HepG2 (cell line): ENCODE results near the gene SEMA3B. TPM values are rescaled to one million over a fixed set of nuclear protein-coding genes. Genes with fewer than 3 reads are reported as not detected.

Experiments used
- BCL6 ChIP-seq: IDR thresholded peaks from 2 replicates; pipeline ENCODE4 v1.6.1; 2016; ENCODE audit warnings: missing genetic modification reagents, missing compliant biosample characterization
- CSRNP1 ChIP-seq: sonication (generic); formaldehyde crosslinking; IDR thresholded peaks from 2 replicates; pipeline ENCODE4 v1.8.1; 2023; ENCODE audit warnings: mild to moderate bottlenecking, missing genetic modification reagents
- HOMEZ ChIP-seq: IDR thresholded peaks from 2 replicates; pipeline ENCODE4 v1.6.1; 2016; ENCODE audit warnings: low read depth
- NR2F2 ChIP-seq: IDR thresholded peaks from 2 replicates; pipeline ENCODE4 v1.6.1; 2012; ENCODE audit warnings: low read depth, inconsistent platforms, borderline replicate concordance
- PATZ1 ChIP-seq: sonication (generic); formaldehyde crosslinking; IDR thresholded peaks from 2 replicates; pipeline ENCODE4 v1.4.0; 2020; ENCODE audit warnings: missing genetic modification reagents
- RXRA ChIP-seq: sonication (generic); formaldehyde crosslinking; IDR thresholded peaks from 2 replicates; pipeline ENCODE4 v1.5.1; 2020; ENCODE audit warnings: missing genetic modification reagents
- SNAPC2 ChIP-seq: sonication (generic); formaldehyde crosslinking; IDR thresholded peaks from 2 replicates; pipeline ENCODE4 v1.8.1; 2022; ENCODE audit warnings: mild to moderate bottlenecking, missing genetic modification reagents
- TAF1 ChIP-seq: sonication (generic); formaldehyde crosslinking; IDR thresholded peaks from 2 replicates; pipeline ENCODE4 v1.4.0; 2020; ENCODE audit warnings: missing genetic modification reagents
- TCF12 ChIP-seq, 2 experiments: fragments of 450-650 bp in 1 of 2; sonication (generic) in 1 of 2; formaldehyde crosslinking in 1 of 2; IDR thresholded peaks; 2 replicates each; pipeline versions ENCODE4 v1.6.1 to v1.8.0; 2017 to 2022; ENCODE audit warnings: antibody characterized with exemption in 1 of 2, mild to moderate bottlenecking in 1 of 2, missing genetic modification reagents in 1 of 2, moderate library complexity in 1 of 2
- TFDP1 ChIP-seq: IDR thresholded peaks from 2 replicates; pipeline ENCODE4 v1.6.1; 2016; ENCODE audit warnings: missing compliant biosample characterization, missing genetic modification reagents, borderline replicate concordance
- ZNF407 ChIP-seq: sonication (generic); formaldehyde crosslinking; IDR thresholded peaks from one replicate; pipeline ENCODE4 v1.5.1; 2020; ENCODE audit warnings: mild to moderate bottlenecking, missing genetic modification reagents; ENCODE audit errors: not compliant biosample characterization
- polyA plus RNA-seq, 8 experiments: library from polyadenylated mRNA; depleted of rRNA in 3 of 8; stranded (reverse) in 7 of 8; unstranded in 1 of 8; fragments of >200 nt; fragmentation: Illumina TruSeq in 4 of 8; extraction: Trizol in 4 of 8; gene quantifications; 2 replicates each; pipeline versions ENCODE4 v1.2.1 to v1.2.3, GENCODE V29; 2011 to 2016; ENCODE audit warnings: low read depth in 4 of 8, missing spikeins in 1 of 8, mixed read lengths in 1 of 8; ENCODE audit not compliant: insufficient read depth in 1 of 8
- total RNA-seq, 5 experiments: library from RNA; depleted of rRNA; stranded (reverse); fragments of >200 nt; fragmentation: Illumina TruSeq; extraction: Trizol; gene quantifications; 2 replicates each; pipeline ENCODE4 v1.2.3, GENCODE V29; 2016; ENCODE audit warnings: low read depth in 1 of 5

The SEMA3B gene
- total and polyA plus RNA-seq, 2 of the 13 experiments (the other 11 are each of a cell fraction or from before 2014, with no cell fraction given), result 93.2 to 158 TPM

GRCh38 chr3:50303013-50303815, 34.3 kb downstream of the SEMA3B start, which contains the start of gene HYAL1 (continued):
- TF ChIP-seq TAF1, result peak; percentile 94
- peak; percentile 96 for TF ChIP-seq SNAPC2 (CRISPR knock-in tag)
- peak; percentile 88 for TF ChIP-seq CSRNP1 (CRISPR knock-in tag)
- peak; percentile 20; the same call in 1 of the 2 replicates for TF ChIP-seq HOMEZ
- peak; percentile 58; the same call in 1 of the 2 replicates for TF ChIP-seq RXRA (CRISPR knock-in tag)
- TF ChIP-seq TCF12 (IDR thresholded peaks at IDR 0.05), result no peak
- TF ChIP-seq TCF12 (CRISPR knock-in tag; IDR thresholded peaks at IDR 0.05), result no peak
- no peak for TF ChIP-seq TFDP1
- TF ChIP-seq ZNF407, result no peak
- peak; percentile 73; the same call in 1 of the 2 replicates for TF ChIP-seq NR2F2
- TF ChIP-seq PATZ1 (CRISPR knock-in tag), result peak; percentile 97
- 0 out of 2 replicates have a peak, but pooled peaks have one; percentile 13 for TF ChIP-seq BCL6 (CRISPR knock-in tag)
